ENCODE data around the gene ZAP70. TPM values are rescaled to one million over a fixed set of nuclear protein-coding genes. Genes with fewer than 3 reads are reported as not detected.

The ZAP70 gene
- total and polyA plus RNA-seq, 4 donors: 5.1 to 8.3 (median 5.5) TPM

DNA sequence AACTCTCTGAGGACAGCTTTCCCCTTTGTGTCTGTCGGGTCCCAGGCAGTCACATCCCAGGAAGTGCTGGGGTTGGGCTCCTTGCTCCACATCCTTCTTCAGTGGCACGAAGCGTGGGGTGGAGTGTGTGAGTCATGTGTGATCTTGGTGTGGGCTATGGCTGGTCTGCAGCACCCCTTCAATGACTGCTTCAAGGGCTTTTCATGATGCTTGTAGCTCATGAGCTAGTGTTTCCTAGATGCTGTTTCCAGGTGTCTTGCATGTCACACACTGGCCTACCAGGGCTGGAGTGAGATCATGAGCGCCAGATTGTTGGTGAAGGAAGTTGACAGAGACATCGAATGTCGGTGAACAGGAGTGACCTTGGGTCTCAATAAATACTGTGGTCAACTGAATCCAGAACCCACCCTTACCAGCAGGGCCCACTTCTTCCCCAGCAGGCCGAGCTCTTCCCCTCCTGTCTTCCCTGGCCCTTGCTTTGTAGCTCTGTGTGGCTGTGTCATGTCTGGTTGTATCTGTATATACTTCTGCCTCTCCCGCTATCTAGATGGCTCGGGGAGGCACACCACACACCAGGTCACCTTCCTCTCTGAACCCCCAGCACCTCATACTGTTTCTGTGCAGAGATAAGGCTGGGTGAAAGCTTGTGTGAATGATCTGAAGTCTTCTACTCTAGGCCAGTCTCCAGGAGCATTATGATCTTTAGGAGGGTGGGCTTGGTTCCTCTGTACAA is 40.0 kb upstream of the ZAP70 start:
- 59 to 78% methylated on average over 9 of the region's 9 CpGs for WGBS, 2 donors

DNA sequence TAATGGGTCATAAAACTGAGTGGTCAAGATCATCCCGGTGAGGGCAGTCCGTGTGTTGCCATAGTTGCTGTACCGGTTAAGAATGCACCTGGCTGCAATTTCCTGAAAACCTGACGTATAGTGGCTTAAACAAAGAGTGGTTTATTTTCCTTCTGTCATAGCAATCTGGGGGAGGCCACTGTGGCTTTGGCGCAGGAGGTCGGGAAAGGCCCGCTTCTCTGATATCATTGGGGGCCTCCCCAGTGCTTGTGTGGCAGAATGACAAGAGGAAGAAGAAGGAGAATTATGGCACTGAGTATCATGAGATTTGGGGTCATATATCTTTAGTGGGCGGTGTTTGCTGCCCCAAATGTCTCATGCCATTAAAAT is 39.5 kb upstream of the ZAP70 start:
- 42 to 68% methylated on average over 8 of the region's 8 CpGs for WGBS, 2 donors
- Histone ChIP-seq H3K4me3 (no peak overlapping the region), H3K36me3 (ENCODE audit: control insufficient read depth in 4 of 4, insufficient read depth in 4 of 4, low read length in 4 of 4) (no peaks in the 10 kb centered on the region), H3K9me3 (ENCODE audit: control insufficient read depth in 4 of 4, insufficient read depth in 3 of 4, low read length in 3 of 4) (peaks cover 0 to 2% (median 0%) of the 10 kb centered on the region in 4 donors), H3K4me1 (ENCODE audit: control insufficient read depth in 5 of 5, insufficient read depth in 5 of 5, low read length in 5 of 5) (no peaks in the 10 kb centered on the region), H3K9ac (ENCODE audit: insufficient read depth in 1 of 2, low read length in 2 of 2) (no peak overlapping the region), H3K27me3 (ENCODE audit: control insufficient read depth in 3 of 3, insufficient read depth in 3 of 3, low read length in 2 of 3) (no peaks in the 10 kb centered on the region), H3K27ac (ENCODE audit: low read depth in 1 of 2, low read length in 1 of 2) (no peak overlapping the region)
- DNase-seq (no peak), ATAC-seq (ENCODE audit: insufficient read depth, low FRiP score) (no peak)
- TF ChIP-seq, protein P1, sequence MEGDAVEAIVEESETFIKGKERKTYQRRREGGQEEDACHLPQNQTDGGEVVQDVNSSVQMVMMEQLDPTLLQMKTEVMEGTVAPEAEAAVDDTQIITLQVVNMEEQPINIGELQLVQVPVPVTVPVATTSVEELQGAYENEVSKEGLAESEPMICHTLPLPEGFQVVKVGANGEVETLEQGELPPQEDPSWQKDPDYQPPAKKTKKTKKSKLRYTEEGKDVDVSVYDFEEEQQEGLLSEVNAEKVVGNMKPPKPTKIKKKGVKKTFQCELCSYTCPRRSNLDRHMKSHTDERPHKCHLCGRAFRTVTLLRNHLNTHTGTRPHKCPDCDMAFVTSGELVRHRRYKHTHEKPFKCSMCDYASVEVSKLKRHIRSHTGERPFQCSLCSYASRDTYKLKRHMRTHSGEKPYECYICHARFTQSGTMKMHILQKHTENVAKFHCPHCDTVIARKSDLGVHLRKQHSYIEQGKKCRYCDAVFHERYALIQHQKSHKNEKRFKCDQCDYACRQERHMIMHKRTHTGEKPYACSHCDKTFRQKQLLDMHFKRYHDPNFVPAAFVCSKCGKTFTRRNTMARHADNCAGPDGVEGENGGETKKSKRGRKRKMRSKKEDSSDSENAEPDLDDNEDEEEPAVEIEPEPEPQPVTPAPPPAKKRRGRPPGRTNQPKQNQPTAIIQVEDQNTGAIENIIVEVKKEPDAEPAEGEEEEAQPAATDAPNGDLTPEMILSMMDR (IDR thresholded peaks at IDR 0.05; ENCODE audit: control extremely low read depth, extremely low read depth): no peak

More for the DNA sequence above, 40.0 kb upstream of the ZAP70 start:
- ATAC-seq (ENCODE audit: insufficient read depth, low FRiP score) (no peak), DNase-seq (no peak)
- H3K27ac ChIP-seq (ENCODE audit: low read depth in 1 of 2, low read length in 1 of 2): no peak overlapping the region
- H3K4me1 ChIP-seq (ENCODE audit: control insufficient read depth in 5 of 5, insufficient read depth in 5 of 5, low read length in 5 of 5): no peaks in the 10 kb centered on the region
- no peak overlapping the region for H3K4me3 ChIP-seq
- H3K36me3 ChIP-seq (ENCODE audit: control insufficient read depth in 4 of 4, insufficient read depth in 4 of 4, low read length in 4 of 4): no peaks in the 10 kb centered on the region
- TF ChIP-seq, protein P1 (IDR thresholded peaks at IDR 0.05; ENCODE audit: control extremely low read depth, extremely low read depth): no peak
- H3K9me3 ChIP-seq (ENCODE audit: control insufficient read depth in 4 of 4, insufficient read depth in 3 of 4, low read length in 3 of 4): peaks cover 0 to 2% (median 0%) of the 10 kb centered on the region in 4 donors
- H3K27me3 ChIP-seq (ENCODE audit: control insufficient read depth in 3 of 3, insufficient read depth in 3 of 3, low read length in 2 of 3): no peaks in the 10 kb centered on the region
- no peak overlapping the region for H3K9ac ChIP-seq (ENCODE audit: insufficient read depth in 1 of 2, low read length in 2 of 2)

DNA sequence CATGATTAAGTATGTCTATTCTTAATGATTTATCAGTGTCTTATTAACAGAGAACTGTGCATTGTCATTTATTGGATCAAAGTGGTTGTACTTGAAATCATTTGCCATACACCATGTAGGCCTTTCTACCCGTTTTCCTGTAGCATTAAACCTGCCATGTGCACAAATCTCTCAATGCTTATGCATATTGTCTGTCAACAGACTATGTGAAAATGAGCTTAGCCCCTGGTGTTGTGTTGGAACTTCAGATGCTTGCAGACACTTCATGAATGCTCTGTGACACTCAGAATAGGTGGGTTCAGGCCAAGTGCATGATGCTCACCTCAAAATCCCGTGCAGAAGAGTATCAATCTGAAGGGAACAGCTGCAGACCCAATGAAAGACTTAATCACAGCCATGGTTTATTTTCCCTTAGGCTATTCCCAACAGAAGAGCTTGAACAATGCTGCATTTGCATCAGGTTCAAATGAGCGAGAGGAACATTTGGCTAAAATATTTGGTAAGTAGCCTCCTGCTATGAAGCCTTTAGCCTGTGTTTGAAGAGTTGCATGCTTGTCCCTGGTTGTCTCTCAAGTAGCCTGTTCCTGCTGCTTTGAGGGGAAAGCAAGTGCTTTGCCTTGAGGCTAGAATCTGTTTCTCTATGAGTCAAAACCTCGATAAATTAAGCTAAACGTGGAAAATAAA is 37.8 kb upstream of the ZAP70 start:
- TF ChIP-seq, protein P1 (IDR thresholded peaks at IDR 0.05; ENCODE audit: control extremely low read depth, extremely low read depth): no peak
- H3K27ac ChIP-seq (ENCODE audit: low read depth in 1 of 2, low read length in 1 of 2): no peak overlapping the region
- peaks cover 0 to 2% (median 1%) of the 10 kb centered on the region in 4 donors for H3K9me3 ChIP-seq (ENCODE audit: control insufficient read depth in 4 of 4, insufficient read depth in 3 of 4, low read length in 3 of 4)
- H3K4me3 ChIP-seq: no peak overlapping the region
- no peaks in the 10 kb centered on the region for H3K27me3 ChIP-seq (ENCODE audit: control insufficient read depth in 3 of 3, insufficient read depth in 3 of 3, low read length in 2 of 3)
- 81 to 89% methylated on average over 5 of the region's 5 CpGs for WGBS, 2 donors
- DNase-seq: no peak
- no peaks in the 10 kb centered on the region for H3K36me3 ChIP-seq (ENCODE audit: control insufficient read depth in 4 of 4, insufficient read depth in 4 of 4, low read length in 4 of 4)
- no peak for ATAC-seq (ENCODE audit: insufficient read depth, low FRiP score)
- no peak overlapping the region for H3K9ac ChIP-seq (ENCODE audit: insufficient read depth in 1 of 2, low read length in 2 of 2)
- no peaks in the 10 kb centered on the region for H3K4me1 ChIP-seq (ENCODE audit: control insufficient read depth in 5 of 5, insufficient read depth in 5 of 5, low read length in 5 of 5)
